AG10803 (cell line): Measurements from ENCODE around the gene FNDC3B.
A peak's percentile ranks its signal among the peaks of the same experiment; 100 is the strongest.

Source experiments
- DNase-seq: peaks from one replicate; pipeline ENCODE4 v3.0.0; 2010; ENCODE audit warnings: low read depth
- H3K4me3 ChIP-seq: 2 replicates; pipeline ENCODE4 v1.5.1; 2011; ENCODE audit warnings: mild to moderate bottlenecking, low read length, control low read depth
- CTCF ChIP-seq: conservative IDR thresholded peaks from 2 replicates; pipeline ENCODE4 v1.5.1; 2011; ENCODE audit warnings: mild to moderate bottlenecking, low read length, control low read depth, inconsistent platforms

Gene FNDC3B

GRCh38 chr3:172305552-172305951, 266.2 kb downstream of the FNDC3B start:
- no peak overlapping the region for H3K4me3 ChIP-seq
- peak; percentile 60 for DNase-seq
- no peak for TF ChIP-seq CTCF

GRCh38 chr3:172305974-172306373, 266.6 kb downstream of the FNDC3B start:
- TF ChIP-seq CTCF: no peak
- no peak overlapping the region for H3K4me3 ChIP-seq
- DNase-seq: no peak

- DNase-seq: no peak
- no peak for TF ChIP-seq CTCF
- no peak overlapping the region for H3K4me3 ChIP-seq
These were observed 267.8 kb downstream of the FNDC3B start for GRCh38 chr3:172307141-172307560.

GRCh38 chr3:172309059-172309458, 269.7 kb downstream of the FNDC3B start:
- DNase-seq: no peak
- no peak overlapping the region for H3K4me3 ChIP-seq

GRCh38 chr3:172309741-172310427, 270.5 kb downstream of the FNDC3B start:
- no peak for DNase-seq
- no peak for TF ChIP-seq CTCF
- no peak overlapping the region for H3K4me3 ChIP-seq

More at GRCh38 chr3:172309059-172309458, 269.7 kb downstream of the FNDC3B start:
- no peak for TF ChIP-seq CTCF

- H3K4me3 ChIP-seq: no peak overlapping the region
- no peak for TF ChIP-seq CTCF
- DNase-seq: no peak
These were observed 271.0 kb downstream of the FNDC3B start for GRCh38 chr3:172310428-172310760.

GRCh38 chr3:172311217-172311616, 271.8 kb downstream of the FNDC3B start:
- TF ChIP-seq CTCF: no peak
- DNase-seq: no peak
- no peak overlapping the region for H3K4me3 ChIP-seq
